H9 (cell line): ENCODE measurements around the gene RASSF3. TPM values are rescaled to one million over a fixed set of nuclear protein-coding genes. Genes with fewer than 3 reads are reported as not detected.

ENCODE experiments used
- DNase-seq: peaks from one replicate; pipeline ENCODE4 v3.0.0-alpha.2; 2017
- H2AFZ ChIP-seq: one replicate; pipeline ENCODE4 v1.6.1; 2013; ENCODE audit warnings: mild to moderate bottlenecking, low read length, control low read depth, moderate library complexity
- H2AK5ac ChIP-seq: 2 replicates; pipeline ENCODE4 v1.6.1; 2013; ENCODE audit warnings: low read length, control low read depth, mixed read lengths; ENCODE audit not compliant: insufficient read length
- H2BK120ac ChIP-seq: one replicate; pipeline ENCODE4 v1.6.1; 2013; ENCODE audit warnings: low read depth, mild to moderate bottlenecking, low read length, control low read depth, inconsistent platforms; ENCODE audit not compliant: poor library complexity, severe bottlenecking
- H2BK12ac ChIP-seq: 2 replicates; pipeline ENCODE4 v1.6.1; 2013; ENCODE audit warnings: low read length, control low read depth, mixed read lengths, low read depth; ENCODE audit not compliant: insufficient read length
- H2BK15ac ChIP-seq: 2 replicates; pipeline ENCODE4 v1.6.1; 2013; ENCODE audit warnings: low read depth, low read length, control low read depth
- H2BK20ac ChIP-seq: one replicate; pipeline ENCODE4 v1.6.1; 2013; ENCODE audit warnings: low read depth, mild to moderate bottlenecking, low read length, control low read depth, inconsistent platforms; ENCODE audit not compliant: poor library complexity, severe bottlenecking
- H2BK5ac ChIP-seq: 2 replicates; pipeline ENCODE4 v1.6.1; 2013; ENCODE audit warnings: low read length, control low read depth, mixed read lengths; ENCODE audit not compliant: insufficient read length
- H3K14ac ChIP-seq: 2 replicates; pipeline ENCODE4 v1.6.1; 2013; ENCODE audit warnings: low read length, control low read depth; ENCODE audit not compliant: insufficient read depth
- H3K18ac ChIP-seq: 2 replicates; pipeline ENCODE4 v1.6.1; 2013; ENCODE audit warnings: low read depth, mild to moderate bottlenecking, mixed read lengths, low read length, control low read depth; ENCODE audit not compliant: insufficient read length
- H3K23ac ChIP-seq: 2 replicates; pipeline ENCODE4 v1.6.1; 2013; ENCODE audit warnings: low read length, control low read depth, mixed read lengths, low read depth; ENCODE audit not compliant: insufficient read length
- H3K23me2 ChIP-seq: 2 replicates; pipeline ENCODE4 v1.6.1; 2013; ENCODE audit warnings: low read depth, mild to moderate bottlenecking, mixed read lengths, low read length, control low read depth; ENCODE audit not compliant: insufficient read length, poor library complexity, severe bottlenecking
- H3K27ac ChIP-seq: 2 replicates; pipeline ENCODE4 v1.5.1; 2013; ENCODE audit warnings: low read length, control low read depth, mixed read lengths, low read depth; ENCODE audit not compliant: insufficient read length
- H3K27me3 ChIP-seq: 2 replicates; pipeline ENCODE4 v1.6.1; 2013; ENCODE audit warnings: low read length, control low read depth, inconsistent platforms; ENCODE audit not compliant: insufficient read depth
- H3K4ac ChIP-seq: 2 replicates; pipeline ENCODE4 v1.6.1; 2013; ENCODE audit warnings: low read depth, mild to moderate bottlenecking, control low read depth, inconsistent platforms, low read length, moderate library complexity
- H3K4me1 ChIP-seq: 2 replicates; pipeline ENCODE4 v1.6.1; 2013; ENCODE audit warnings: low read length, control low read depth, inconsistent platforms; ENCODE audit not compliant: insufficient read depth
- H3K4me2 ChIP-seq: 2 replicates; pipeline ENCODE4 v1.6.1; 2013; ENCODE audit warnings: low read length, control low read depth, mixed read lengths; ENCODE audit not compliant: insufficient read length, insufficient read depth
- H3K56ac ChIP-seq: 2 replicates; pipeline ENCODE4 v1.6.1; 2013; ENCODE audit warnings: low read depth, mild to moderate bottlenecking, mixed read lengths, low read length, control low read depth; ENCODE audit not compliant: insufficient read length
- H3K79me1 ChIP-seq: 2 replicates; pipeline ENCODE4 v1.6.1; 2013; ENCODE audit warnings: low read depth, mild to moderate bottlenecking, moderate library complexity, low read length, control low read depth, inconsistent platforms; ENCODE audit not compliant: insufficient read depth, poor library complexity, severe bottlenecking
- H3K79me2 ChIP-seq: 2 replicates; pipeline ENCODE4 v1.6.1; 2013; ENCODE audit warnings: low read length, control low read depth, inconsistent platforms; ENCODE audit not compliant: insufficient read depth
- H3K9ac ChIP-seq: 2 replicates; pipeline ENCODE4 v1.6.1; 2013; ENCODE audit warnings: low read length, control low read depth, mixed read lengths; ENCODE audit not compliant: insufficient read length; ENCODE audit errors: extremely low read depth
- H3K9me3 ChIP-seq: one replicate; pipeline ENCODE4 v1.6.1; 2013; ENCODE audit warnings: low read depth, low read length, inconsistent platforms; ENCODE audit not compliant: control insufficient read depth
- H3T11ph ChIP-seq: one replicate; pipeline ENCODE4 v1.6.1; 2013; ENCODE audit warnings: mild to moderate bottlenecking, low read length, control low read depth, inconsistent platforms
- H4K20me1 ChIP-seq: one replicate; pipeline ENCODE4 v1.6.1; 2013; ENCODE audit not compliant: control insufficient read depth, insufficient read length, insufficient read depth
- H4K5ac ChIP-seq: 2 replicates; pipeline ENCODE4 v1.6.1; 2013; ENCODE audit warnings: low read depth, mild to moderate bottlenecking, mixed read lengths, low read length, control low read depth; ENCODE audit not compliant: insufficient read length
- H4K8ac ChIP-seq: replicated peaks from 2 replicates; pipeline ENCODE4 v1.6.1; 2013; ENCODE audit warnings: low read length, control low read depth, mixed read lengths, low read depth; ENCODE audit not compliant: insufficient read length
- H4K91ac ChIP-seq: 2 replicates; pipeline ENCODE4 v1.6.1; 2013; ENCODE audit warnings: low read depth, mild to moderate bottlenecking, moderate library complexity, mixed read lengths, low read length, control low read depth; ENCODE audit not compliant: insufficient read length
- H3K27ac Mint-ChIP-seq, 3 experiments: 2 replicates in 2 of 3; 3 replicates in 1 of 3; pipeline ENCODE4 v1.8.0; 2020 to 2021; ENCODE audit warnings: mixed read lengths in 3 of 3, mild to moderate bottlenecking in 1 of 3, moderate library complexity in 1 of 3
- H3K27me3 Mint-ChIP-seq: 2 replicates; pipeline ENCODE4 v1.8.0; 2021; ENCODE audit warnings: low read depth, mild to moderate bottlenecking, moderate library complexity, mixed read lengths
- H3K36me3 Mint-ChIP-seq, 3 experiments: 2 replicates in 2 of 3; 3 replicates in 1 of 3; pipeline ENCODE4 v1.8.0; 2020 to 2021; ENCODE audit warnings: low read depth in 3 of 3, mixed read lengths in 3 of 3; ENCODE audit not compliant: insufficient read depth in 1 of 3
- H3K4me1 Mint-ChIP-seq, 2 experiments: 2 replicates each; pipeline ENCODE4 v1.8.0; 2020; ENCODE audit warnings: mixed read lengths in 2 of 2
- H3K4me3 Mint-ChIP-seq, 2 experiments: 2 replicates in 1 of 2; 3 replicates in 1 of 2; pipeline ENCODE4 v1.8.0; 2020 to 2021; ENCODE audit warnings: mild to moderate bottlenecking in 2 of 2, mixed read lengths in 2 of 2, moderate library complexity in 1 of 2
- H3K9me3 Mint-ChIP-seq, 2 experiments: 2 replicates in 1 of 2; 3 replicates in 1 of 2; pipeline ENCODE4 v1.8.0; 2020; ENCODE audit warnings: mild to moderate bottlenecking in 2 of 2, mixed read lengths in 2 of 2, moderate library complexity in 1 of 2
- WGBS: extraction: QIAGEN DNeasy Blood & Tissue Kit; methylation state at CpG from one replicate; pipeline ENCODE4 v1.1.7; 2013; ENCODE audit warnings: missing lambda C conversion rate, low lambda C conversion rate, mixed read lengths; ENCODE audit not compliant: insufficient read length; ENCODE audit errors: extremely low coverage; 5-methylcytosine and 5-hydroxymethylcytosine counted together
- total RNA-seq: library from RNA; stranded (reverse); gene quantifications from 2 replicates; pipeline ENCODE4 v1.2.1, GENCODE V29; 2021
- TF ChIP-seq, protein P1 (sequence below): fragments of 200-600 bp; sonication (generic); conservative IDR thresholded peaks from 3 replicates; pipeline ENCODE4 v1.8.0; 2021; ENCODE audit warnings: antibody characterized with exemption, mild to moderate bottlenecking

The RASSF3 gene
- total RNA-seq, 1 experiment from 2014 or later = 45.1 TPM

DNA sequence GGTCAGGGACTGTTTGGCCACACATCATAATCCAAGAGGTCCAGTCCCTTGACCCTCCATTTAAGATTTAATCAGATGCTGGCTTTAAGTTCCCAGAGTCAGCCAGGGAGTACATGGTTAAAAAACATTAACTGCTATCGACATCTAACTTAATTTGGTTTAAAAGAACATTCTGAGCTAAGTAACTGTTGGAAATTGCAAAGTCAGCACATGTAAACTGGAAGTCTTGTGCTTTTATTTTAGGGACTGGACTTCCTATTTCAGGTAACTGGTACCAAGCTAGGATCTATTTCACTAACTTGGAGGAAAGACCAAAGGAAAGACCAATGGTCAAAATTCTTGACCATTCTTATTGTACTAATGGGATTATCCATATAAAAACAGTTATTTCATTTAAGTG lies 108.4 kb downstream of the RASSF3 start:
- Histone ChIP-seq H3K23ac (no peak overlapping the region), H3K27me3 (no peaks in the 10 kb centered on the region), H3K27ac (no peak overlapping the region), H3K56ac (no peak overlapping the region), H2BK20ac (no peak overlapping the region), H2AK5ac (no peak overlapping the region), H2BK15ac (no peak overlapping the region), H3K4me1 (no peaks in the 10 kb centered on the region), H2BK12ac (no peak overlapping the region), H3K4ac (no peak overlapping the region), H4K91ac (no peak overlapping the region), H4K20me1 (no peaks in the 10 kb centered on the region), H2AFZ (no peak overlapping the region), H4K5ac (no peak overlapping the region), H2BK5ac (no peak overlapping the region), H3K18ac (no peak overlapping the region), H3K79me2 (no peaks in the 10 kb centered on the region), H3K9ac (no peak overlapping the region), H3K14ac (no peak overlapping the region), H3K79me1 (no peaks in the 10 kb centered on the region), H3K23me2 (no peaks in the 10 kb centered on the region), H2BK120ac (no peak overlapping the region), H3T11ph (no peak overlapping the region), H4K8ac (no peak overlapping the region), H3K4me2 (no peak overlapping the region), H3K9me3 (no peaks in the 10 kb centered on the region)
- Mint-ChIP-seq H3K4me3 (no peak overlapping the region), H3K36me3 (peaks cover 11 to 59% (median 33%) of the 10 kb centered on the region in 3 experiments; a peak in 6 of 7 replicates), H3K9me3 (no peaks in the 10 kb centered on the region), H3K4me1 (no peaks in the 10 kb centered on the region), H3K27ac (no peak overlapping the region), H3K27me3 (no peaks in the 10 kb centered on the region)
- no peak for DNase-seq
- WGBS = no CpG with 5 or more reads among the region's 1 CpG
- TF ChIP-seq, protein P1, sequence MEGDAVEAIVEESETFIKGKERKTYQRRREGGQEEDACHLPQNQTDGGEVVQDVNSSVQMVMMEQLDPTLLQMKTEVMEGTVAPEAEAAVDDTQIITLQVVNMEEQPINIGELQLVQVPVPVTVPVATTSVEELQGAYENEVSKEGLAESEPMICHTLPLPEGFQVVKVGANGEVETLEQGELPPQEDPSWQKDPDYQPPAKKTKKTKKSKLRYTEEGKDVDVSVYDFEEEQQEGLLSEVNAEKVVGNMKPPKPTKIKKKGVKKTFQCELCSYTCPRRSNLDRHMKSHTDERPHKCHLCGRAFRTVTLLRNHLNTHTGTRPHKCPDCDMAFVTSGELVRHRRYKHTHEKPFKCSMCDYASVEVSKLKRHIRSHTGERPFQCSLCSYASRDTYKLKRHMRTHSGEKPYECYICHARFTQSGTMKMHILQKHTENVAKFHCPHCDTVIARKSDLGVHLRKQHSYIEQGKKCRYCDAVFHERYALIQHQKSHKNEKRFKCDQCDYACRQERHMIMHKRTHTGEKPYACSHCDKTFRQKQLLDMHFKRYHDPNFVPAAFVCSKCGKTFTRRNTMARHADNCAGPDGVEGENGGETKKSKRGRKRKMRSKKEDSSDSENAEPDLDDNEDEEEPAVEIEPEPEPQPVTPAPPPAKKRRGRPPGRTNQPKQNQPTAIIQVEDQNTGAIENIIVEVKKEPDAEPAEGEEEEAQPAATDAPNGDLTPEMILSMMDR = no peak
